Activated CD4-positive, alpha-beta T cell treated with anti-CD3 and anti-CD28 coated beads, Interleukin-2, amount 10 ng/mL, durations not matched to agents 24 days and 14 days (primary cell): Measurements from ENCODE around the gene STAC. TPM values are rescaled to one million over a fixed set of nuclear protein-coding genes. Genes with fewer than 3 reads are reported as not detected.

Experiments
- DNase-seq: peaks from one replicate; pipeline ENCODE4 v3.0.0; 2022
- H3K27ac Mint-ChIP-seq: one replicate; pipeline ENCODE4 v1.8.0; 2022; ENCODE audit warnings: mild to moderate bottlenecking, mixed read lengths
- H3K27me3 Mint-ChIP-seq: one replicate; pipeline ENCODE4 v1.8.0; 2022; ENCODE audit warnings: mixed read lengths
- H3K36me3 Mint-ChIP-seq: one replicate; pipeline ENCODE4 v1.8.0; 2022; ENCODE audit warnings: low read depth, mild to moderate bottlenecking, mixed read lengths
- H3K4me1 Mint-ChIP-seq: one replicate; pipeline ENCODE4 v1.8.0; 2021; ENCODE audit warnings: mixed read lengths
- H3K4me3 Mint-ChIP-seq: one replicate; pipeline ENCODE4 v1.8.0; 2022; ENCODE audit warnings: mild to moderate bottlenecking, moderate library complexity, mixed read lengths
- H3K9me3 Mint-ChIP-seq: one replicate; pipeline ENCODE4 v1.8.0; 2021; ENCODE audit warnings: mixed read lengths
- intact Hi-C: fragments of 100-400 bp; cut with micrococcal nuclease; formaldehyde crosslinking; loops from one replicate; pipeline ENCODE4 v1.15.1; 2023
- total RNA-seq: library from RNA; stranded (reverse); gene quantifications from 2 replicates; pipeline ENCODE4 v1.2.3, GENCODE V29; 2022

Gene STAC
- total RNA-seq: not detected in 2 replicates

- H3K4me3 Mint-ChIP-seq: peak within 1 kb of the TSS; percentile 44
- intact Hi-C loops: no loop called here
Measured at GRCh38 chr3:36380221-36381031, at the start of gene STAC. Gene STAC, plus strand, starts transcription at chr3:36380504. Its CDS starts 140 bp downstream, at chr3:36380644.

GRCh38 chr3:36332139-36332538 lies 48.2 kb upstream of the STAC start:
- Mint-ChIP-seq H3K4me3 (no peak overlapping the region), H3K36me3 (no peaks in the 10 kb centered on the region), H3K27me3 (no peaks in the 10 kb centered on the region), H3K4me1 (no peaks in the 10 kb centered on the region), H3K27ac (no peak overlapping the region), H3K9me3 (no peaks in the 10 kb centered on the region)
- intact Hi-C loops: no loop called here
- DNase-seq: no peak

More at GRCh38 chr3:36380221-36381031, at the start of gene STAC:
- Mint-ChIP-seq H3K27ac (no peak within 1 kb of the TSS), H3K9me3 (no peaks in the 10 kb centered on the region), H3K27me3 (peaks cover 36% of the 10 kb centered on the region), H3K36me3 (no peaks in the 10 kb centered on the region), H3K4me1 (peaks cover 4% of the 10 kb centered on the region)
- DNase-seq: peak; percentile 56

DNA sequence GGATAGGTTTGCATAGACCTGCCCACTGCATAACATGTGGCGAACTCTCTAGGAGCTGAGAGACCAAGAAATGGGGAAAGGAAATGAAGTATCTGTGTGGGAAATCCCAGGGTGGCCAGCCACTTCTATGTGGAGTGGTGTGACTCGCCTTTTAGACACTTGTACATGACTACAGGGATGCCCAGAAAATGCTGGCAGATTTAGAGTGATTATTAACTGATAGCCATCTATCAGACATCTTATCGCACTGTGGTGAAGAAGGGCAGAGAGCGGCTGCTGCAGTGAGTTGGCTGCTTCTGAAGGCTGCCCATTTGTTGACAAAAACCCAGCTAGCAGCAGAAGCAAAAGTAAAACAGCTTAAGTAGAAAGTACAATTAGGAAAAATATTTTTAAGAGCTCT lies 18.1 kb upstream of the STAC start:
- Mint-ChIP-seq H3K36me3 (no peaks in the 10 kb centered on the region), H3K4me1 (no peaks in the 10 kb centered on the region), H3K4me3 (no peak overlapping the region), H3K27ac (no peak overlapping the region), H3K9me3 (no peaks in the 10 kb centered on the region), H3K27me3 (no peaks in the 10 kb centered on the region)
- DNase-seq: no peak
- intact Hi-C loops: no loop called here

GRCh38 chr3:36362973-36363372 lies 17.3 kb upstream of the STAC start:
- no peak overlapping the region for H3K27ac Mint-ChIP-seq
- H3K4me3 Mint-ChIP-seq: no peak overlapping the region
- no peak for DNase-seq
- H3K36me3 Mint-ChIP-seq: no peaks in the 10 kb centered on the region
- H3K27me3 Mint-ChIP-seq: no peaks in the 10 kb centered on the region
- no peaks in the 10 kb centered on the region for H3K4me1 Mint-ChIP-seq
- H3K9me3 Mint-ChIP-seq: no peaks in the 10 kb centered on the region
- intact Hi-C loops: no loop called here

DNA sequence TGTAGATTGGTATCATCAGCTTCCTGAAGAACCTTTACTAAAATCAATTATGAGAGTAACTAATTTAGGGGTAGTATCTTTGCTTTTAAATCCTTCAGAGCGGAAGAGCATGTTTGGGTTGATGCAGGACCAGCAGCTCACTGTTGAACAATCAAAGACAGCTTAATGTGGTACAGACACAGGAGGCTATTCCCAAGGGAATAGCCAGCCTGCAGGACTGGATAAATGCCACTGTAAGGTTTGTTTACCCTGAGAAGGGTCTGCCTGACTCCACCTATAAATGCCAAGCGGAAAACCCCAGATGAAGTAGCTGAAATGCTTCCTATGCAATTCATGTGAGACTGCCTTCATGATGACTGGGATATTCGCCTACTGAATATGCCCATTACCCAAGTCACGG lies 16.0 kb upstream of the STAC start:
- H3K4me3 Mint-ChIP-seq: no peak overlapping the region
- intact Hi-C loops: no loop called here
- no peaks in the 10 kb centered on the region for H3K27me3 Mint-ChIP-seq
- DNase-seq: no peak
- H3K27ac Mint-ChIP-seq: no peak overlapping the region
- peaks cover 4% of the 10 kb centered on the region for H3K9me3 Mint-ChIP-seq
- H3K4me1 Mint-ChIP-seq: no peaks in the 10 kb centered on the region
- no peaks in the 10 kb centered on the region for H3K36me3 Mint-ChIP-seq

DNA sequence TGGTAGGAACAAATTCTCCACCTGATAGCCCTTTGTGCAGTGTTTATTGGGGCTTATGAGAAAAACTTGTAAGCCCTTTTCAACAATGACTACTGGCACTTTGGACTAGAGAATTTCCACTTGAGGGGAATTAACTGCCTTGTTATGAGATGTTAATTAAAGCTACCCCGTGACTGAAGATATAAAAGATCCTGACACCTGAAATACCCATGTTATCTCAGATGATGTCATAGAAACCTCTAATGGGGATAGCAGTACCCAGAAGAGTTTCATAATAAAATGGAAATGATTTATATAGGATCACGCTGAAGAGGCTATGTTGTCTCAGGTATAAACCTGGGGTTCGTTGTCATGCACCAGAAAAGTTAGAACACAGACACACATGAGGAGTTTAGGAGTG lies 14.5 kb upstream of the STAC start:
- no peaks in the 10 kb centered on the region for H3K4me1 Mint-ChIP-seq
- no peak overlapping the region for H3K4me3 Mint-ChIP-seq
- H3K27ac Mint-ChIP-seq: no peak overlapping the region
- H3K36me3 Mint-ChIP-seq: no peaks in the 10 kb centered on the region
- H3K9me3 Mint-ChIP-seq: peaks cover 4% of the 10 kb centered on the region
- no peaks in the 10 kb centered on the region for H3K27me3 Mint-ChIP-seq
- DNase-seq: no peak
- intact Hi-C loops: no loop called here

DNA sequence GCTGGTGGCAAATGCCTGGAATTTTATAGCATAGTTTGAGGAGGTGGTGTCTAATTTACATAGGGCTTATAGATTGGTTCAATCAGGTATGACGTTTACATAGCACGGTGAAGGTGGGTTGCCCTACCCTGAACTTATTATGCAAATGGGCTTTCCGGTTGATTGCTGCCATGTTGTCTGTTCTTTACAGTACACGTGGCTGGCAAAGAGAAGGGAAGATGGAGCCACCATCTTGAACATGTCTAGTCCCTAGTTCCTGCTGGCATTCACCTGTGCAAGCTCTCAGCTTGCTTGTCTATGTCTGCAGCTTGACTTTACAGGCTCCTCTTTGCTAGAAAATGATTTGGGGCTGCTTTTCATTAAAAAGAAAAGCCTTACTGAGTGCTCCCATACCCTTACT lies 14.0 kb upstream of the STAC start:
- no peak for DNase-seq
- no peaks in the 10 kb centered on the region for H3K36me3 Mint-ChIP-seq
- no peaks in the 10 kb centered on the region for H3K4me1 Mint-ChIP-seq
- H3K9me3 Mint-ChIP-seq: peaks cover 4% of the 10 kb centered on the region
- no peaks in the 10 kb centered on the region for H3K27me3 Mint-ChIP-seq
- intact Hi-C loops: no loop called here
- H3K27ac Mint-ChIP-seq: no peak overlapping the region
- H3K4me3 Mint-ChIP-seq: no peak overlapping the region

DNA sequence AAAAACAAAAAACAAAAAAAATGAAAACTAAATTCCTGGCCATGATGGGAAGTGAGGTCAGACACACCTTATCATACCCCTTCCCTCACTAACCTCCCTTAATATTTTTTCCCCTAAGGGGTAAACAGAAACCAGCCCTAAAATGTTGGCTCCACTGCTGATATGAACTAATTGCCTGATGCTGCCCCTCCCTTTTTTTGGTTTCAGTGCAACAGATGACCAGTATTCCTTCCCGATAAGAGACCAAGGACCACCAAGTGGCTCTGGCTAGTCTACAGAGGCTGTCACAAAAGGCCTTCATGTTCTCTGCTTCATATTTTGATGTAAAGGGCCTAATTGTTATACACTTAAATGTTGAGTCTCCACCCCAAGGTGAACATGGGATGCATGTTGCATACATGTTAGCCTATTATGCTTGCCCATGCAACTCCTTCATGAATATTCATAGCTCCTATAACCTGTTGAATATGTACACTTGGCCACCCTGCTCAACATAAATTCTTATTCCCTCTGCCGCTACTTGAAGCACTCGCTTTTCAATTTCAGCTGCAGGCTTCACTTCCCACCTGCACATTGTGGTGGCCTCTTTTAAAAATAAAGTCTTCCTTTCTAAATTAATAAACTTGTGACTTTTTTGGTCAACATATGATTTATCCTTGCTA lies 12.3 kb upstream of the STAC start:
- peaks cover 4% of the 10 kb centered on the region for H3K9me3 Mint-ChIP-seq
- H3K4me3 Mint-ChIP-seq: no peak overlapping the region
- no peaks in the 10 kb centered on the region for H3K36me3 Mint-ChIP-seq
- intact Hi-C loops: no loop called here
- DNase-seq: no peak
- H3K27me3 Mint-ChIP-seq: no peaks in the 10 kb centered on the region
- H3K27ac Mint-ChIP-seq: no peak overlapping the region
- no peaks in the 10 kb centered on the region for H3K4me1 Mint-ChIP-seq

DNA sequence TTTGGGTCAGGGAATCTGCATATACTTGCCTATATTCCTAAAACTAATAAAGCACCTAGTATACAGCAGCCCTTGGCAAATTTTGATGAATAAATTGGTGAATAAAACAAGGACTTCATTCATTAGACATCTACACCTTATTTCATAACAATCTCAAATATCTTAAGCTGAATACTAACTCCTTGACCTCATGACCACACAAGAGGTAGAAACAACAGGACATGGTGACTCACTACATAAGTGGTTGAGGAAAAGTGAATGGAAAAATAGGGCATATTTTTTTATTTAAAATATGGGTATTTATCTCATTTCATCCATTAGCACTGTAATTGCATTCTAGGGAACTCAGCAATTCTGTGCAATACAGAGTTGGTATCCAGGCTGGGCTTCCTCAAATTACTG lies 7.8 kb upstream of the STAC start:
- H3K27me3 Mint-ChIP-seq: no peaks in the 10 kb centered on the region
- H3K4me1 Mint-ChIP-seq: no peaks in the 10 kb centered on the region
- no peaks in the 10 kb centered on the region for H3K36me3 Mint-ChIP-seq
- H3K4me3 Mint-ChIP-seq: no peak overlapping the region
- peaks cover 4% of the 10 kb centered on the region for H3K9me3 Mint-ChIP-seq
- no peak for DNase-seq
- intact Hi-C loops: no loop called here
- H3K27ac Mint-ChIP-seq: no peak overlapping the region

DNA sequence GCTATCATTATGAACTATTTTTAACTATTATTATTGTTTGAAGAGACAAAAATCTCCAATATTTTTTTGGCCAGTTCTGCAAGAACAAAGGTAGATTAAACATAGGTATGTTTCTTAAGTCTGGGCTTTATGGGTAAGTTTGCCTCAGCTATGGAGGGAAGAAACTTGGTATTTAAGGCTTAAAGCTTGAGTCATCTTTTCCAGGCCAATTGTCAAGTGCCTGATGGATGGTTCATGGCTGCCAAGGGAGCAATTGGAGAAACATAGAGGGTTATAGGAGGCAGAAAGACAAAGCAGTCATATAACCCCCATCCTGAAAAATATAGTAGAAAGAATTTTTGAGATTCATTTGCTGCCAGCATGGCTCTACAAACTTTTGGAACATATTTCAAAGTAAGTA lies 7.2 kb upstream of the STAC start:
- Mint-ChIP-seq H3K4me3 (no peak overlapping the region), H3K9me3 (peaks cover 4% of the 10 kb centered on the region), H3K4me1 (no peaks in the 10 kb centered on the region), H3K36me3 (no peaks in the 10 kb centered on the region), H3K27me3 (peaks cover 1% of the 10 kb centered on the region), H3K27ac (no peak overlapping the region)
- intact Hi-C loops: no loop called here
- DNase-seq: no peak

DNA sequence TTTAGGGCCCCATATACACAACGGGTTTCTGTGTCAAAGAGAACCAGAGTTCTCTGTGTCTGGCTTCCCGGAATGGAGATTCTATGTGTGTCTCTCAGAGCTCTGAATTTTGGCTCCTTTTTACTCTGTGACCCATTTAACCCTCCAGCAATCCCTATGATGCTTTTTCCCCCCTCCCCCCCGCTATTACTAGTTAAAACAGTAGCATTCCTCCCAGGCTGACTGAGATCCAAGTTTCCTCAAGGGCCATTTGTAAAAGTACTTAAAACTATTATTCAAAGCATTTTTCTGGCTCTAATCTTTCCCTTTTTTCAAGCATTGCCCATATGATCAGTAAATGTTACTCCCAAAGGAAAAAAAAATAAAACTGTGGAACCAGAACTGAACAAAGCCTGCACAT lies 6.6 kb upstream of the STAC start:
- intact Hi-C loops: no loop called here
- no peak overlapping the region for H3K27ac Mint-ChIP-seq
- H3K9me3 Mint-ChIP-seq: peaks cover 4% of the 10 kb centered on the region
- peaks cover 4% of the 10 kb centered on the region for H3K27me3 Mint-ChIP-seq
- no peak overlapping the region for H3K4me3 Mint-ChIP-seq
- H3K36me3 Mint-ChIP-seq: no peaks in the 10 kb centered on the region
- no peak for DNase-seq
- no peaks in the 10 kb centered on the region for H3K4me1 Mint-ChIP-seq

DNA sequence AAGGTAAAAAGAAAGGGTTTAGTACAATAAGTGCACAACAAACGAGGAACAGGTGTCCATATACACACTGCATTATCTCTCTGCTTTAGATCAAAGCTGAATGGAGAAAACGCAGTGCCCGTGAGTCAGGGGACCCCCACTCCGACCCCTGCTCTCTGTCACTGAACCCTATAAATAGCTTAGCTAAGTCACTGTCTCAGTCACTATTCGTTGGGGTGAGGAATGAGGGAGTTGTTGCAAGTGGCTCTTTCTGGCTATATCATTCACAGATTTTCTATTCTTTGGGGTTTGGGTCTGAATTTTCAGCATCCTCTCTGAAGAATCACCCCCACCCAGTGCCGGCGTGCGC lies 458 bp upstream of the STAC start:
- H3K4me1 Mint-ChIP-seq: peaks cover 4% of the 10 kb centered on the region
- H3K27me3 Mint-ChIP-seq: peaks cover 36% of the 10 kb centered on the region
- no peak for DNase-seq
- no peaks in the 10 kb centered on the region for H3K9me3 Mint-ChIP-seq
- no peak overlapping the region for H3K4me3 Mint-ChIP-seq
- intact Hi-C loops: no loop called here
- H3K36me3 Mint-ChIP-seq: no peaks in the 10 kb centered on the region
- no peak overlapping the region for H3K27ac Mint-ChIP-seq

DNA sequence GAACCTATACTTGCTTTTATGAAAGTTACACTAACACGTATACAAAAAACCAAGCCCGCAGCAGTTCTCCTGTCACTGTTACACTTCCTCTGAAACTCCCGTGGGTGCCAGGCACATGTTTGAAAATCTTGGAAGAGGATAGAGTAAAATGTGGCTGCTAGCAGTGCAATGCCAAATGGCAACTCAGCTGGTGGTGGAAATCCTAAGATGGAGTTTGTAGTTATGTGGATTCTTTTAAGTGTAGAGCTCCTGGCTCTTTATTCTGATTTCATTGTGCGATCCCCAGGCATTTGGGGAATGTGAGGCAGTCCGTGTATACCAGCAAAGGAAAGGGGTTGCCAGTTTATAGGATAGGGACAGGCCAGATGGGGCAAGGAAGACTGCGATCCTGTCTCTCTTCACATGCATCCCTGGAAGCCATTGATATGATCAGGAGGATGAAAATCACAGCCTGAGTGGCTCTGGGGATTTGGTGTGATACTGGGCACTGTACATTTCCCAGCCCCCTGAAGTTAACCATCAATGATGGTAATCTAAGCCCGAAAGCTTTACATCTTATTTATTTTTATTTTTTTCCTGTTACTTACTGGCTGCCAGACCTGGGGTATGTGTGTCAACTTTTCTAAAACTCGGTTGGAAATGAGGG lies 1.1 kb downstream of the STAC start:
- Mint-ChIP-seq H3K9me3 (no peaks in the 10 kb centered on the region), H3K4me1 (peaks cover 4% of the 10 kb centered on the region), H3K27ac (no peak overlapping the region), H3K36me3 (no peaks in the 10 kb centered on the region), H3K4me3 (no peak overlapping the region), H3K27me3 (peaks cover 37% of the 10 kb centered on the region)
- intact Hi-C loops: no loop called here
- DNase-seq: no peak

GRCh38 chr3:36393563-36393962 lies 13.3 kb downstream of the STAC start:
- Mint-ChIP-seq H3K9me3 (no peaks in the 10 kb centered on the region), H3K27me3 (no peaks in the 10 kb centered on the region), H3K36me3 (no peaks in the 10 kb centered on the region), H3K27ac (no peak overlapping the region), H3K4me1 (no peaks in the 10 kb centered on the region), H3K4me3 (no peak overlapping the region)
- intact Hi-C loops: no loop called here
- DNase-seq: no peak
